GM12864 (cell line): ENCODE results near the gene IFI16.
A peak's percentile ranks its signal among the peaks of the same experiment; 100 is the strongest.

Experiments used
- DNase-seq: peaks from one replicate; pipeline ENCODE4 v3.0.0-alpha.2; 2011; ENCODE audit warnings: low read depth
- H3K4me3 ChIP-seq: 2 replicates; pipeline ENCODE4 v1.5.1; 2011; ENCODE audit warnings: mild to moderate bottlenecking, low read depth, low read length, control low read depth
- CTCF ChIP-seq: IDR thresholded peaks from 2 replicates; pipeline ENCODE4 v1.5.1; 2011; ENCODE audit warnings: low read depth, mild to moderate bottlenecking, moderate library complexity, low read length, control low read depth, inconsistent platforms; ENCODE audit errors: missing control alignments

Gene IFI16

DNA sequence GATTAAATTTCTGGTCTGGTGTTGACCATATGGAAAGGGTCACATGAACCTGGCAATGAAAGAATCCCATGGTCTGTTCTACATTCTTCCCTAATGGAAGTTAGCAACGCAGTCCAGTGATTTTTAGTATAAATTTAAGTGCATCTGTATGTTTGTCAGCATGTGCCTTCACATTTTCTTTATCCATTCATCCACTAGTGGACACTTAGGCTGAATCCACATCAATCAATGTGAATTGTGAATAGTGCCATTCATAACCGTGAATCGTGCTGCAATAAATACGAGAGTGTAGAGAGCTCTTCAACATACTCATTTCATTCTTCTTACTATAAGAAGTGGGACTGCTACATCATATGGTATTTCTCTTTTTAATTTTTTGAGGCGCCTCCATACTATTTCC lies 12.7 kb upstream of the IFI16 start:
- no peak for TF ChIP-seq CTCF
- H3K4me3 ChIP-seq: no peak overlapping the region
- no peak for DNase-seq

DNA sequence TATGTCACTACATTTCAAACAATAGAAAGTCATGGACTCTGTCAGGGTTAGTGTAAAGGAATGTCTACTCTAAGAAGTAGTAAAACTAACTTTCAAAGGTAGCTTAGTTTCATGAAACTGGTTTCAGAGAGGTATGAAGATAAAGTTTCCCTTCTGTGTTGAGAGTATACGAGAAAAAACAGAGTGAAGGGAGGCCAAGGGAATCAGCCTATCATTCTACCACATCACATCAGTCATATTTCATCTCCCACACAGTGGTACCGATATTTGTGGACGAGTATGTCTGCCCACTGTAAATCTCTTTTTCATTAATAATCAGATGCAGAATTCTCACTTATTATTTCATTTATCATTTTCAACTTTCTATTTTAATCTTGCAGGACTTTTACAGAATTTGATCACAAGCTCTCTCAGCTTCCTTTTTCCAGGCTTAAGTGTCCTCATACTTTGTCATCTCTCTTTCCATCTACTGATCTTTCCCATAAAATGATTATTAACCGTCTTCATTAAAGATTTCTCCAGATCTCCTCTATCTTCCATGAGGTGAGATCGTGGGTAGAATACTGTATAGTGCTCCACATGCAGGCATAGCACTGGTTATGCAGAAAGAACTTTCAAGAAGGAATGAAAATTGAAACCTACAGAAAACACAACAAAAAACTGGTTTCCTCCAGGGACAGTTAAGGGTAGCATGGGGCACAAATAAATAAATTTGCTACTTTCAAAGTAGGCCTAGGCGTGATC lies 11.5 kb upstream of the IFI16 start:
- TF ChIP-seq CTCF: no peak
- DNase-seq: no peak
- no peak overlapping the region for H3K4me3 ChIP-seq

GRCh38 chr1:158998781-158999161 lies 10.9 kb upstream of the IFI16 start:
- peak; percentile 71 for TF ChIP-seq CTCF
- H3K4me3 ChIP-seq: no peak overlapping the region
- no peak for DNase-seq

- TF ChIP-seq CTCF: no peak
- no peak for DNase-seq
- no peak overlapping the region for H3K4me3 ChIP-seq
Observed at GRCh38 chr1:158999316-159000069, 10.2 kb upstream of the IFI16 start.

GRCh38 chr1:159000070-159000409 lies 9.7 kb upstream of the IFI16 start:
- TF ChIP-seq CTCF: no peak
- H3K4me3 ChIP-seq: no peak overlapping the region
- DNase-seq: no peak

- no peak for DNase-seq
- no peak overlapping the region for H3K4me3 ChIP-seq
Observed at GRCh38 chr1:159000625-159001024, 9.1 kb upstream of the IFI16 start.

More at GRCh38 chr1:159000625-159001024, 9.1 kb upstream of the IFI16 start:
- TF ChIP-seq CTCF: no peak
